HG02938 (cell line): Measurements from ENCODE around the gene CELF3.
A peak's percentile ranks its signal among the peaks of the same experiment; 100 is the strongest.
"Not testable (repeated sequence)": the region's sequence is repeated elsewhere in the genome, so short reads cannot be mapped to it uniquely, and the experiment has no call there.

Experiments
- ATAC-seq: cut with Tn5 transposase; IDR thresholded peaks from one replicate; pipeline ENCODE4 v1.9.1; 2021; ENCODE audit warnings: mild to moderate bottlenecking, moderate library complexity; ENCODE audit not compliant: unreplicated experiment

CELF3 gene

GRCh38 chr1:151716771-151717631 is at the start of gene CELF3:
TSS of gene CELF3 (minus strand) at chr1:151716803. CDS start at chr1:151716020, 783 bp downstream.
- no peak for ATAC-seq

DNA sequence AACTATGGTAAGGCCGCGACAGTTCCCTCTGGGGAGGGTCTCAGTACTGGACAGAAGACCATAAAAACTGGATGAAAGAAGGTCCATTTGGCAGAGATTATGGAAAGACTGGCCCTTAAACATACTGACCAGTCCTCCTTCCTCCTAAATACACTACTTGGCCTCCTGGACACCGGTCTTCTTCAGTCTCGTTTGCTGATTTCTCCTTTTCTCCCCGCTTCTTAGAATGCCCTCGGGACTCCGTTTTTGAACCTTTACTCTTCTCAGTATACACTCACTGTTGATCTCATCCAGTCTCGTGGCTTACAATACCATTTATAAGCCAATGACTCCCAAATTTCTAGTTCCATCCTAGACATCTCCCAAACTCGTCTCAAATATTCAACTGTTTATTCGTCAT is 47.4 kb upstream of the CELF3 start:
- ATAC-seq, result no peak

DNA sequence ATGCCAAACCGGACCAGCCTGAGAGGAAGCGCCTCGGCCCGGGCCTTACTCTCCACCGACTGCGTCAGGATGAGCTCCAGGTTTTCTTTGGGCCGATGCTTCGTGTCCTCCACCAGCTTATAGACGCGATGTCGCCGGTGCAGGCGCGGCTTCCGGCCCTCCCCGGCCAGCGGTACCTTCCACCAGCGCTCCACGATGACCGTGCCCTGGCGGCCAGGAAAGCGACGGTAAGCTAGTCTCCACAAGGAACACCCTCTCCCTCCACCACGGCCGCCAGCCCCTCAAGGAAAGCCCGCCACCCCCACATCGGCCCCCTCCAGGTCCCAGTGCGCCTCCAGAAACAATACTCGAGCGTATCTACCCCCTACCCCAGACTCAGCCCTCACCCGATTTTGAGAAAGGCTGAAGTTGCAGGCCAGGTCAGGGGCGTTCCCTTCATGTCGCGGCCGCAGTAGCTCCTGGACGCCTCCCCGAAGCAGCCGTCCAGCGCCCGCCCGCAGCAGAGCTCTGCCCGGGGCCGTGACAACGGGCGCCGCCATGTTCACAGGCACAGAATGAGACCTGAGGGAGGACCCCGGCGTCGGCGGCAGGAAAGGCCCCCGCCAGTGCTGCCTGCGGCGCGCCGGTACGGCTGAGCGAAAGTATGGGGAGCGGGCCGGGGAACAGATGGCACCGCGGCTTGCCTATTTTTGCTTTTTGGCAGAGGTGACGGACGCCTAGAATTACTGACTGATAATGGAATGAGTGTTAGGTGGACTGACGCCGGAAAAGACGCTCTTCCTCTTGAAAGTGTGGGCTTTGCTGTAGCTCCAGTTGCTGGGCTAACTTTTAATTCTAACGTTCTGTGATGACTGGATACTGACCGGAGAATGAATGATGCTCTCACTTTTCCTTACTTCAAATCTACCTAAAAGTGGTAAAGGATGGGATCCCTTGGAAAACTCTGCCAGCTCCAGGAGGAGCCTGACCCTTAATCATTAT is 46.6 kb upstream of the CELF3 start, which contains the start of gene MRPL9:
MRPL9 (minus strand) TSS at position 556 of the 981 bp plus-strand sequence; CDS start at position 539, 17 bp downstream.
- ATAC-seq, result peak; percentile 76

DNA sequence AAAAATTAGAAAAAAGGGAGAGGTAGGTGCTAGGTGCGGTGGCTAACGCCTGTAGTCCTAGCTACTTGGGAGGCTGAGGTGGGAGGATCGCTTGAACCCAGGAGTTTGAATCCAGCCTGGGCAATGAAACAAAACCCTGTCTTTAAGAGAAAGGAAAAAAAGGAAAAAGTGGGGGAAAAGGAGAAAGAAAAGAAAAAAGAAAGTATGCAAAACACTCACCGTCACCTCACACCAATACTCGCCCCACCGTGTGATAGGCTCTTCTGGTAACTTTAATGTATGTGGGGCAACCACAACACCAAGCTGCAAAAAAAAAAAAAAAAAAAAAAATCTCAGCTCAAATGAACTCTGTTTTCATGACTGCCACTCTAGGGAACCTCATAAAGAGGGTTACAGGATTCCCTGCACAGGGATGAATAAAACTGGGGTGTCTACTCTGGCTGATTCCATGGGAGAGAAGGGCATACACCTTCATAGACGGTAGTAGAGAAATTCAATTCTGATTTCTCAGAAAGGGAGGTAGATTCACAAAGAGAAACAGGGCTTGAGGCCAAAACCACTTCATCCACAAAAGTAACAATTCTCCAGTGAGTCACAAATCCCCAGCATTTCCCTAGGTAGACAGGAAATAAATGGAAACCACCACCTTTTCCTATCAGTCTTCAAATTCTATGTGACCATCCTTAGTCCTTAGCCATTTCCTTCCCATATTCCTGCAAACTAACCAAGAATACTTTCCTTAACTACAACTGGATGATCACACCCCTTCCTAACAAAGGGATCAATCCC is 44.2 kb upstream of the CELF3 start:
- ATAC-seq, result no peak

GRCh38 chr1:151759241-151759640 is 42.6 kb upstream of the CELF3 start:
- no peak for ATAC-seq

- no peak for ATAC-seq
These were observed 39.7 kb upstream of the CELF3 start for GRCh38 chr1:151756291-151756690.

- no peak for ATAC-seq
These were observed 24.9 kb upstream of the CELF3 start for GRCh38 chr1:151741516-151741915.

DNA sequence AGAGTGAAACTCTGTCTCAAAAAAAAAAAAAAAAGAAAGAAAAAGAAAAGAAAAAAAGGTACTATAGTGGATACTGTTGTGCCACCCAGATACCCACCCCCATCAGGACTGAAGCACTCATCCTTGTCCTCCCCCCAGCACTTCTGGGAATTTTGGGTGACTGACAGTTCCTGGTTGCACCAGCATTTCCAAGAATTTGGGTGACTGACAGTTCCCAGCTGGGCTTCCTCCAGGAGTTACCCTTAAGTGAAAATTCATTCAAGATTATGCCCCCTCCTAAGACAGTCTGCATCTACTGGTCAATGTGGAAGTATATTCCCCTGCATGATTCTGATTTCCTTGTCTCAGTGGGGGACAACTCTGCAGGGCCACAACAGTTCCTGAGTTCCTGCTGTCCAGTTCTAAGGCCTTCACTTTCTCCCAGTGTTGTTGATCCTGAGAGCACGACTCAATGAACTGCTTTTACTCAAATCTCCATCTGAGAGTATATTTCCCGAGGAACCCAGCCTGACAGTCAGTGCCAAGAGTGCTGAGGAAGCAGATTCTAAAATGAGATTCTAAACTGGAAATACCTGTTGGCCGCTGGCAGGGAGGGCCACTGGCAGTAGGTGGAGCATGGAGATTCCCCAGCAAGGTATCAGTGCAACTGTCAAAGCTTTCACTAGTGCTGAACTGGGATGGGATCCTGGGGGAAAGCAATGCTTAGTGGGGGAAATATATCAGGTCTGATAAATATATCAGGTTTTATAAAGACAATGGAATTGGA is 23.2 kb upstream of the CELF3 start:
- no peak for ATAC-seq

DNA sequence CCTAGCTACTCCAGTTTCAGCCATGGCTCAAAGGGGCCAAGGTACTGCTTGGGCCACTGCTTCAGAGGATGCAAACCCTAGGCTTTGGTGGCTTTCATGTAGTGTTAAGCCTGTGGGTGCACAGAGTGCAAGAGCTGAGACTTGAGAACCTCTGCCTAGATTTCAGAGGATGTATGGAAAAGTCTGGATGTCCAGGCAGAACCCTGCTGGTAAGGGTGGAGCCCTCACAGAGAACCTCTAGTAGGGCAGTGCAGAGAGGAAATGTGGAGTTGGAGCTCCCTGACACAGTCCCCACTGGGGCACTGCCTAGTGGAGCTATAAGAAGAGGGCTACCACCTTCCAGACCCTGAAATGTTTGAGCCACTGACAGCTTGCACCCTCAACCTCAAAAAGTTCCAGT is 20.9 kb upstream of the CELF3 start:
- ATAC-seq, result no peak

- ATAC-seq, result no peak
These were observed 20.4 kb upstream of the CELF3 start for GRCh38 chr1:151737026-151737425.

DNA sequence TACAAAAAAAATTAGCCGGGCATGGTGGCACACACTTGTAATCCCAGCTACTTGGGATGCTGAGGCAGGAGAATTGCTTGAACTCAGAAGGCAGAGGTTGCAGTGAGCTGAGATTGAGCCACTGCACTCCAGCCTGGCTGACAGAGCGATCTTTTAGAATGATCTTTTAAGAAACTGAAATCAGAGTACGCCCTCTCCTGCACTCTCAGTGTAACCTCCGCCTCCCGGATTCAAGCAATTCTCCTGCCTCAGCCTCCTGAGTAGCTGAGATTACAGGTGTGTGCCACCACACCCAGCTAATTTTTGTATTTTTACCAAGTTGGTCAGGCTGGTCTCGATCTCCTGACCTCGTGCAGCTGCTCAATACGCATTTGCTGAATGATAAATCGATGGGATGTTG is 17.4 kb upstream of the CELF3 start:
- not testable (repeated sequence) for ATAC-seq

- ATAC-seq, result no peak
These were observed 16.5 kb upstream of the CELF3 start for GRCh38 chr1:151733126-151733525.

DNA sequence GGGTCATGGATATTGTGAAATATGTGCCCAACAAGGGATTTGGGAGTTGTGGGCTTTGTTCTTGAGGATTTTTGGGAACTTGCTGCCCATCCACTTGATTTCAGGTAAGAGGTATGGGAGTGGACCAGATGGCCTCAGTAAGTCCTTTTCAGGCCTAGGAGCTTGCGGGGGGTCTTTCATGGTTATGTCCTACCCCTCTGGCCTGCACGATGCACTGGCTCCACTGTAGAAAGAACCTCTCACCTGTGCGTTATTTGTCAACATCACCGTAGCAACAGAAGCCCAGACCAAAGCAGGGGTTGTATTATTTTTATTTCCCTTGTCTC is 13.3 kb upstream of the CELF3 start:
- no peak for ATAC-seq

- ATAC-seq, result no peak
These were observed 12.8 kb upstream of the CELF3 start for GRCh38 chr1:151729157-151729965.

DNA sequence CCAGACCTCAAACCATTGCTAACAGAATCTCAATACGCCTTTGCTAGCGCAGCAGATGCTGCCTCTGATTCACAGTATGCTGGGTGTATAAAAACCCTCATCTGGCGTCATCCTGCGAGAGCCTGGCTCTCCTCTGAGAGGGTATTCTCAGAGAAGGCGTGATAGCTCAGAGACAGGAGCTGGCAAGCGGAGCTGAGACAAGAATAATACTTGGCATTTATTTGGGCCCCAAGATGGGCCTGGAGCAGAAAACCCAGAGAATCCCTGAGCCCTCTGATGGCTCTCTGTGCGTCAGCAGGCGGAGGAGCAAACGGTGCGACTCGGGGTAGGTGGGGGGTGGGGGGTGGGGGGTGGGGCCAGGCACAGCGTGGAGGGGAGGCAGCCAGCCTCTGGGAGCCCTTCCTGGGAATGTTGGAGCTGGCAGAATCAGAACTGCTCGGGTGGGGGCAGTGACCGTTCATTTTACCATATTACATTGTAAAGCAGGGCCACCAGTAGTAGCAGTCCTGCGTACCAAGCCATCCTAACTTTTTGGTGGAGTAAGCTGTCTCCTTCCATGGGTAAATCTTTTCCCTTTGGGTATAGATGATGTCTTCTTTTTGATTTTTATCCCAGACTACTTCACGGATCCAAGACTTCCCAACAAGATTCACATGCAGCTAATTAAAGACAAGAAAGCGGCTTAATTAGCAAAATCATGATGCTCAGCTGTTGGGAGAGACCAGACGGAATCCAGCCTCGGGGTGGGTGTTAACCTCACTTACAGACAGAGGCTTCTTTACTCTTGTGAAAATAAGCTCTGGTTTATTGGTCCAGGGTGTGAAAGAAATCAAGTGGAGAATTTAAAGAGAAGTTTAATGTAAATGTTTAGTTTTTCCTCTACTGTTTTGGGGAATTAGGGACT is 11.8 kb upstream of the CELF3 start:
- ATAC-seq, result no peak

GRCh38 chr1:151723726-151724370 is 7.2 kb upstream of the CELF3 start:
- no peak for ATAC-seq

GRCh38 chr1:151721788-151722510 is 5.3 kb upstream of the CELF3 start:
- no peak for ATAC-seq
